Activated CD8-positive, alpha-beta memory T cell treated with anti-CD3 and anti-CD28 coated beads, Interleukin-2, amount 50 U/mL, for 24 hours (primary cell): ENCODE measurements around the gene GRIK3.

Experiments
- DNase-seq: peaks from one replicate; pipeline ENCODE4 v3.0.0-alpha.2; 2020; ENCODE audit errors: extremely low read depth

GRIK3 gene

GRCh38 chr1:36981771-36982622 is 52.3 kb downstream of the GRIK3 start:
- no peak for DNase-seq

GRCh38 chr1:36981126-36981525 is 53.2 kb downstream of the GRIK3 start:
- no peak for DNase-seq

DNA sequence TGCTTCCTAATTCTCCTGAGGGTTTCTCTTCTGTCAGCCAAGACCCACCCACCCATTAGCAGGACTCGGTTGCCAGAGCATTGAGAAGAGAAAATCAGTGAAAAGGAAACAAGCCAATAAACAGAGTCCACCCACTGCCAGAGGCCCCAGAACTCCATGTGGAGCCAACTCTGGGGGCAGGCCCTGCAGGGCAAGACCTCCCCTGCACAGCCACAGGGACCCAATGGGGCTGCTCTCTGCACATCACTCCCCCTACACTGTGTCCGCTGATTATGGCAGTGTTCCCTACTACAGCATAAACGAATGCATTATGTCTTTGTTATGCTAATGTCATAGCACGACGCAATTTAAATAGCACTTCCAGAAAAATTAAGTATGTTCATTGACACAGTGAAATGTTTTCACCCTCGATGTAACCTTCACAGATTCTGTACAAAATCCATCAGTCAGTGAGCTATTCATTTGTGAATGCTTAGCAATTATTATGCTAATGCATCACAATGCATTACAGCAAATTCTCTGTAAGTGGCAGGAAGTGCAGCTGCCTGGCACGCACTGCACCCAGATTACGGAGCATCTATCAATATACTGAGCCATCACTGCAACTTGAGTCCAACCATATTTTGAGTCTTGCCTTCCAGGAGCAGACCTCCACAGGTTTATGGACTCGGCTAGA is 56.4 kb downstream of the GRIK3 start:
- DNase-seq: no peak

DNA sequence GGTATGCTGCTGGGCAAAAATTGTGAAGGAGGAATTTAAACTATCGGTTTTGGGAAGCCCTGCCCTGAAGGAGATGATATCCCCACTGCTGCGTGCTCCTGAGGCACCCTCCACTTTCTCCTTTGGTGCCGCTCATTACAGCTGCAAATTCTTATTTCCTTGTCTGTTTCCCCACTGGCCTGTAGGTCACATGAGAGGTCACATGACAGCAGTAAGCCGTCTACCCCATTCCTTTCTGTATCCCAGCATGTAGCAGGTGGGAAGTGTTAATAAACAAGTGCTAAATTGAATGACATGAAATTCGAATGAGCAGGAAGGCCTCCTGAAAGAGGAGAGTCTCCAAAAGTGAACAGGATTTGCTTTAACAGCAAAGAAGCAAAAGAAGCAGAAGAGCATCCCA is 58.7 kb downstream of the GRIK3 start:
- DNase-seq: no peak

GRCh38 chr1:36973056-36973455 is 61.3 kb downstream of the GRIK3 start:
- DNase-seq: no peak

DNA sequence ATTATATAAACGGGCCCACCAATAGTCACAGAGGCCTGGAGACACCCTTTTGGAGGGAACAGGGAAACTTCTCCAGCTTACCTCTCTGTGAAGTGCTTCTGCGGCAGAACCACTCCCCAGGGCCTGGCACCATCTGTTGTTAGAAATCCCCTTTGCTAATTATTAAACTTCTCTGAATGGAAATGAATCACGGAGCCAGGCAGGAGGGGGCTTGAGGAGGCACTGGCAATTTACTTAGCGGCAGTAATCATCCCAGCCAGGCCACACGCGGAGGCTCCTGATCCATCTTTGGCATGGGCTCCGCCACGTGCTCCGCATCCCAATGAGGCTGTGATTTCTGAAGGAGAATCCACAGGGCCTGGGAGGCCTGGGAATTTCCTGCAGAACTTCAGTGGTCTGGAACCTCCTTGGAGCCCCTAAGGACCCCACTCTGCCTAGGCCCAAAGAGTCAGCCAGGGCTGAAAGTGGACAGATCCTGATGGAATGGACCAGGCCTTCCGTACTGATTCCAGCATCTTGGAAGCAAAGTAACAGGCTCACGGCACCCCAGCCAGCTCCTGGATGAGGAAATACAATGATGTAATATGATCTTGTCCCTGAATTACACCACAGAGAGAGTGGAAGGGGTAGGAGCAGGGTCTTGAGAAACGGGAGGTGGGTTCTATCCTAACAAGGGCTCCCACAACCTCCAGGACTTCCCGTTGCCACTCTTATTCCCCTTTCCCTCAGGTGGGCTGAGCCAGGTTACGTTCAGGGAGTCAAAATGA is 62.3 kb downstream of the GRIK3 start:
- DNase-seq: no peak

GRCh38 chr1:36968730-36969129 is 65.6 kb downstream of the GRIK3 start:
- DNase-seq: no peak

DNA sequence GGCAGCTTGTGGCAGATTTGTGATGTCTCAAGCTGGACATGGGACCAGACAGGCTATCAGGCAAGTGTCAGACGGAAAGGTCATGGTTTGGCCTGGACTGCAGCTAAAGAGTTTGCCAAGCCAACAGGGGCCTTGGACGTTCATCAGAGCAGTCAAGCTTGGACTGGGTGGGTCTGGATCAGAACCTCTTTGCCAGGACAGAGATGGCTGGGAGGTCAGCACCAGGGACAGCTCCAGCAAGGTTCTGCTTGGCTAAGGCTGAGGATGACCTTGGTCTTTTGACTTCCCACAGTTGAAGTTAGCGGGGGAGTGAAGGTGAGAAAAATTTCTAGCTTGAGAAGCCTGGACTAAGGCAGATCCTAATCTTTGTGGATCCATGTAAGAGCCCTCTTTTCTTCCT is 68.1 kb downstream of the GRIK3 start:
- no peak for DNase-seq

- DNase-seq: no peak
Observed at GRCh38 chr1:36965275-36966159, 68.8 kb downstream of the GRIK3 start.

- DNase-seq: no peak
Observed at GRCh38 chr1:36964830-36965229, 69.5 kb downstream of the GRIK3 start.

DNA sequence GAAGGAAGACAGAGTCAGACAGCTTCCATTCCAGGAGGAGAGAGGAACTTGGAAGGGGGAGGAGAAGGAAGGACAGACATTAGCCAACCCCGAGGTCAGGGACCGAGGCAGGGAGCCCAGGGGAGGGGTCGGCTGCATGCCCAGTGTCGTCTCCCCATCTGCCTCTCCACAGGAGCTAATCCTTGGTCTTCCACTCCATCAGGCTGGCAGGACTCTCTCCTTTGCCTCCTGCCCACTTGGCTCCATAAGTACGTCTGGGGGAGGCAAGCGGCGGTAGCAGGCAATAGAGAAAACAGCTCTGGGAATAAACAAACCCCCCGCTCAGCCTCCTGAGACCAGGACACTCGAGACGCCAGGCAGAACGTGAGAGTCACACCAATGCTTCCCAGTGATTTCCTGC is 71.3 kb downstream of the GRIK3 start:
- no peak for DNase-seq

DNA sequence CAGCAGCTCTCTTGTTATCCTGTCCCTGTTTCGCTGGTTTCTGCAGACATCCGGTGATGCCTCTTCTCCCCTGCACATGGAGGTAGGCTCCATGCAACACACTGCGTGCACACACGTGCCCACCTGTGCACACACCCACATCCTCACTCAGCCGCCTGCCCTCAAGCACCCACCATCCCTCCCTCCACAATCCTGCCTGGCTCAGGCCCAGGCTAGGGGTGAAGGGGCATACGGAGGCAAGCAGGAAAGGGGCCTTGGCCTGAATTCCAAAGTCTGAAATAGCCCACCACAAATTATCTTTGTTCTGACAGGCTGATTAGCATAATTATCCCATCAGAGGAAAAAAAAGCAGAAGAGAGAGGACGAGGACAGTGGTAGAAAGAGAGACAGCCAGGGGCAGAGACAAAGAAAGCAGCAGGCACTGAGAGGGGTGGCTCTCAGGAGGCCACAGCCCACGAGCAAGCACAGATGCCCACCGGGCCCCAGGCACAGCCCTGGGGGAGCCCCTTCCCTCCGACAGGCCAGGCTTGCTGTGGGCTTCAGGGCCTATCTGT is 73.2 kb downstream of the GRIK3 start:
- no peak for DNase-seq

DNA sequence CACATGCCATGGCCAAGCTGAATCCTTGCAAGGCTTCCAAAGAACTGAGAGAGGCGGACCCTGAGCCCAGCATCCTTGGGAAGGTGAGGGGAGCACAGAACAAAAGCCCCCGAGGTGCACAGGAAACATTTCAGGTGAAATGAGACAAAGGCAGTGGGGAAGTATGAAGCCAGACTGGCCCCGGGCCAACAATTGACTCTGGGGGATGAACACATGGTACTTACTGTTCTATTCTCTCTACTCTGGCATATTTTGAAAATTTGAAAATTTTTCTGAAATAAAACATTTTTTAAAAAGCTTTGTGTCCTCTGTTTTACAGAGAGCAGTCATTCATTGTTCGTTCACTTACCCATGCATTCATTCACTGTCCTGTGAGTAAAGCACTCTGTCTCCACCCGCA is 77.7 kb downstream of the GRIK3 start:
- no peak for DNase-seq

- DNase-seq: no peak
Observed at GRCh38 chr1:36955016-36955415, 79.3 kb downstream of the GRIK3 start.

- DNase-seq: no peak
Observed at GRCh38 chr1:36953061-36953460, 81.3 kb downstream of the GRIK3 start.

DNA sequence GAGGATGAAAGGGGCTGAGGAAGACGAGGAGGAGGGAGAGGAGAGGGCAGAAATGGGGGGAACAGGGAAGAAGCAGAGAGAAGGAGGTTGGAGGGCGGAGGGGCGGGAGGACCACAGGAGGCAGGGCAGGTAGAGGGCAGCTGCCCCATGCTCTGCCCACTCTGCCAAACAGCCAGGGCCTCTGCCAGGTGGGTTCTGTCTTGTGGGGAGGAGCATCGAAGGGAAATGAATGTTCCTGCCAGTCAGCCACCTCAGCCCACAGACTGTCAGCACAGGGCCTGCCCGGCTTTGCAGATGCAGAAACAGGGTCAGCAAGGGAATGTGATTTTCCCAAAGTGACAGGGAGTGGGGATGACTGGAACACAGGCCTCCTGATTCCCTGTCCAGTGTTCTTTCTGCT is 82.6 kb downstream of the GRIK3 start:
- no peak for DNase-seq

DNA sequence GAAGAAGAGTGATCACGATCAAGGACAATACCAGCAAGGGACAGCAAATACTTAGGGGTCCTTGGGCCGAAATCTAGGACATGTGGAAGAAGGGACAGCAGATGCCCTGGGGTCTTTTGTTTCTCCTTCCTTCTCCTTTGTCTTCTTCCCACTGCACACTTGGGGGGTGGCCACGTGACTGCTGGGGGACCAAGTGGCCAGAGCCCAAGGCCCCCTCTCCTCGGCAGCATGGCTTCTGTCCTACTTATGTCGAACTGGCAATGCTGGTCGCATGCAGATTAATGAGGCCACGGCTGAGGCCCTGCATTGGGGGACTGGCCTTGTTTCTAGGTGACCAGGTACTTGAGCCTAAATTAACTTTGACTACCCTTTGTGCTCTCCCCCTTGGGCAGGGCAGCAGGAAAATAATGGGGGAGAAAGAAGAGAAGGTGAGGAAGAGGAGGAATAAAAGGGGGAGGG is 83.0 kb downstream of the GRIK3 start:
- DNase-seq: no peak

DNA sequence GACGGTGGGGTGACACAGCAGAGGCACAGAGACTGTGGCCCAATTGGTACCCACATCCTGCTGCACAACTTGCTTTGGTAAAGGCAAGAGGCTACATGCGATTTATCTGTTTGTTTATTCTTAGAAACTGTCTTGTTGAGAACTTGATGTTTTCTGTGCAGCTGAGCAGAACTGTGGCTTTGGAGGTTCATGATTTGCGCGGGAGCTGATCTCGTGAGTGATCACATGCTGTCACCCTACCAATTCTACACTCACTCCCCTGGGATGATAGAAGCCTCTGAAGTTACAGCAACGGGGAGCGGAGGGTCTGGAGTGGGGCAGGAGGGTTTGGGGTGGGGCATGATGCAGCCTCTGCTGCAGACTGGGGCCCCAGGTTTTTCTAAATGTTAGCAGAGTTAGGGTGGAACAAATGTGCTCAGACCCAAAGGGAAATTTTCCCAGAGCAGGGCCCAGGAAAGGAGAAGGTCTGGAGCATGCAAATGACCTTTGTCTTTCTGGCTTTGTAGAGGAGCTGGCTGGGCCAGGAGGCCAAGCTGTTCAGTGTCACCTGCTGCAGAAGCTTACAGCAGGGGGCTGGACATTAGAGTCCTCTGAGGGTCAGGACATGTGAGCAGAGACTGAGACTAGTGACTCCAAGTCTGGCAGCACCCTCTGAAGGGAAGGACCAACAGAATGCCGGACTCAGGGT is 83.6 kb downstream of the GRIK3 start:
- DNase-seq: no peak

GRCh38 chr1:36948606-36949005 is 85.7 kb downstream of the GRIK3 start:
- no peak for DNase-seq

GRCh38 chr1:36948147-36948546 is 86.2 kb downstream of the GRIK3 start:
- DNase-seq: no peak

GRCh38 chr1:36947384-36947783 is 86.9 kb downstream of the GRIK3 start:
- DNase-seq: no peak
